GM12878 (cell line): ENCODE measurements around the gene GLRX5. TPM values are rescaled to one million over a fixed set of nuclear protein-coding genes. Genes with fewer than 3 reads are reported as not detected.
A peak's percentile ranks its signal among the peaks of the same experiment; 100 is the strongest.

Experiments used
- ATAC-seq: fragments of 200-7000 bp; cut with Tn5 transposase; 3 replicates; pipeline ENCODE4 v1.9.1; 2020; ENCODE audit warnings: mild to moderate bottlenecking, moderate library complexity
- BruUV-seq: library from RNA; stranded (reverse); fragments of 400-500 nt; replicated peaks from 2 replicates; lab custom pipeline; 2021; lab: Mats Ljungman, UMichigan
- CTCF ChIA-PET: fragments of 300-600 bp; sonication (Branson Sonifier 250); formaldehyde crosslinking; extraction: SDS; loops from one replicate; lab custom pipeline; 2021; ENCODE audit warnings: inconsistent platforms; lab: Yijun Ruan, JAX
- POLR2A ChIA-PET: fragments of 350-600 bp; formaldehyde crosslinking; extraction: SDS; loops from one replicate; lab custom pipeline; 2021; ENCODE audit warnings: inconsistent platforms; lab: Charles Lee
- RAD21 ChIA-PET: fragments of 300-600 bp; sonication (Branson Sonifier 250); formaldehyde crosslinking; loops from one replicate; lab custom pipeline; 2023; ENCODE audit warnings: antibody characterized with exemption; ENCODE audit not compliant: unreplicated experiment; lab: Charles Lee
- SMC1A ChIA-PET: fragments of 300-600 bp; sonication (Branson Sonifier 250); formaldehyde crosslinking; loops from one replicate; lab custom pipeline; 2023; ENCODE audit not compliant: unreplicated experiment, uncharacterized antibody; lab: Charles Lee
- DNase-seq: peaks from one replicate; pipeline ENCODE4 v3.0.0-alpha.2; 2011; ENCODE audit warnings: low read depth, low spot score
- FAIRE-seq: peaks from 3 replicates; lab custom pipeline; 2011; peaks lifted over from hg19 to GRCh38; lab: Jason Lieb, UNC
- H2AFZ ChIP-seq: 2 replicates; pipeline ENCODE4 v1.6.0; 2011; ENCODE audit warnings: low read depth, low read length, control low read depth; ENCODE audit not compliant: control insufficient read depth
- H3K27ac ChIP-seq: 2 replicates; pipeline ENCODE4 v1.5.1; 2011; ENCODE audit warnings: control low read depth; ENCODE audit not compliant: control insufficient read depth, insufficient read depth
- H3K27me3 ChIP-seq, 2 experiments: replicated peaks in 1 of 2; 2 replicates each; pipeline versions ENCODE4 v1.6.0 to v1.6.1; 2011; ENCODE audit warnings: low read length in 1 of 2; ENCODE audit not compliant: control insufficient read depth in 2 of 2, insufficient read depth in 2 of 2
- H3K36me3 ChIP-seq, 2 experiments: 2 replicates each; pipeline ENCODE4 v1.5.1; 2011; ENCODE audit warnings: low read length in 1 of 2; ENCODE audit not compliant: control insufficient read depth in 2 of 2, insufficient read depth in 2 of 2
- H3K4me1 ChIP-seq: 2 replicates; pipeline ENCODE4 v1.6.1; 2011; ENCODE audit warnings: mild to moderate bottlenecking, low read length, moderate library complexity, mixed read lengths; ENCODE audit not compliant: control insufficient read depth, insufficient read depth
- H3K4me2 ChIP-seq: 2 replicates; pipeline ENCODE4 v1.6.0; 2011; ENCODE audit warnings: control low read depth; ENCODE audit not compliant: control insufficient read depth, insufficient read depth
- H3K4me3 ChIP-seq: fragments of 200-600 bp; sonication (generic); 2 replicates; pipeline ENCODE4 v1.5.1; 2016
- H3K79me2 ChIP-seq: 2 replicates; pipeline ENCODE4 v1.6.0; 2011; ENCODE audit warnings: low read length; ENCODE audit not compliant: control insufficient read depth, insufficient read depth
- H3K9ac ChIP-seq: 2 replicates; pipeline ENCODE4 v1.8.0; 2011; ENCODE audit warnings: low read length, control low read depth, mixed read lengths; ENCODE audit not compliant: control insufficient read depth, insufficient read depth
- H3K9me3 ChIP-seq: replicated peaks from 3 replicates; pipeline ENCODE4 v1.5.1; 2011; ENCODE audit warnings: mild to moderate bottlenecking, low read length; ENCODE audit not compliant: control insufficient read depth, insufficient read depth
- H4K20me1 ChIP-seq: 2 replicates; pipeline ENCODE4 v1.6.0; 2011; ENCODE audit not compliant: control insufficient read depth, insufficient read depth
- BACH1 ChIP-seq: fragments of 450-650 bp; IDR thresholded peaks from 2 replicates; pipeline ENCODE4 v1.6.1; 2017; ENCODE audit warnings: mild to moderate bottlenecking, borderline replicate concordance
- BRCA1 ChIP-seq: IDR thresholded peaks from 2 replicates; pipeline ENCODE4 v1.6.1; 2011; ENCODE audit warnings: low read depth, low read length, improper control_type of control experiment
- CHD4 ChIP-seq: fragments of 200-600 bp; sonication (generic); IDR thresholded peaks from 2 replicates; pipeline ENCODE4 v1.6.1; 2016; ENCODE audit warnings: mild to moderate bottlenecking
- DPF2 ChIP-seq: fragments of 450-650 bp; IDR thresholded peaks from 2 replicates; pipeline ENCODE4 v1.6.1; 2017; ENCODE audit warnings: mild to moderate bottlenecking
- ESRRA ChIP-seq: IDR thresholded peaks from 2 replicates; pipeline ENCODE4 v1.6.1; 2012; ENCODE audit warnings: mild to moderate bottlenecking, low read length, improper control_type of control experiment
- HDAC6 ChIP-seq: fragments of 200-600 bp; sonication (generic); IDR thresholded peaks from one replicate; pipeline ENCODE4 v1.8.0; 2017; ENCODE audit warnings: antibody characterized with exemption; ENCODE audit not compliant: unreplicated experiment
- HDGF ChIP-seq: fragments of 450-650 bp; IDR thresholded peaks from 2 replicates; pipeline ENCODE4 v1.6.1; 2016; ENCODE audit warnings: antibody characterized with exemption
- NR2F1 ChIP-seq: fragments of 450-650 bp; conservative IDR thresholded peaks from 2 replicates; pipeline ENCODE4 v1.6.1; 2017; ENCODE audit warnings: mild to moderate bottlenecking
- RFX5 ChIP-seq: IDR thresholded peaks from 2 replicates; pipeline ENCODE4 v1.6.1; 2011; ENCODE audit warnings: low read depth, low read length, improper control_type of control experiment
- SREBF1 ChIP-seq: IDR thresholded peaks from 2 replicates; pipeline ENCODE4 v1.6.1; 2012; ENCODE audit warnings: mild to moderate bottlenecking, low read length
- WGBS: methylation state at CpG from one replicate; pipeline ENCODE4 v1.1.6; 2016; ENCODE audit warnings: low lambda C conversion rate; ENCODE audit not compliant: insufficient replicate concordance, insufficient coverage; ENCODE audit errors: missing lambda C conversion rate; 5-methylcytosine and 5-hydroxymethylcytosine counted together
- in situ Hi-C: fragments of 300-500 bp; cut with MboI; formaldehyde crosslinking; loops from 9 replicates; pipeline ENCODE4 v1.14.3; 2018; ENCODE audit warnings: mixed read lengths
- intact Hi-C: fragments of 100-400 bp; cut with micrococcal nuclease; formaldehyde crosslinking; loops from one replicate; pipeline ENCODE4 v1.14.2; 2022; ENCODE audit not compliant: unreplicated experiment
- polyA plus RNA-seq, 11 experiments: library from polyadenylated mRNA; depleted of rRNA in 4 of 11; unstranded in 6 of 11; stranded (reverse) in 5 of 11; fragments of >200 nt; fragmentation: Nextera tagmentation in 4 of 11; fragmentation: Illumina TruSeq in 1 of 11; extraction: Ambion mirVana in 4 of 11; extraction: Trizol in 1 of 11; gene quantifications; 1 replicate in 1 of 11; 2 replicates in 10 of 11; pipeline versions ENCODE4 v1.2.1 to v1.2.3, GENCODE V29; 2011 to 2016; ENCODE audit warnings: inconsistent platforms in 2 of 11, missing spikeins in 2 of 11, low read depth in 1 of 11
- total RNA-seq, 4 experiments: library from RNA; depleted of rRNA in 3 of 4; stranded (reverse); fragments of >200 nt in 3 of 4; fragmentation: Illumina TruSeq in 1 of 4; extraction: Trizol in 1 of 4; gene quantifications; 2 replicates each; pipeline versions ENCODE4 v1.2.1 to v1.2.3, GENCODE V29; 2013 to 2021

The GLRX5 gene
- total and polyA plus RNA-seq, 10 of the 15 experiments (the other 5 are each of a cell fraction or from before 2014, with no cell fraction given): 12.8 to 139 (median 55.4) TPM

DNA sequence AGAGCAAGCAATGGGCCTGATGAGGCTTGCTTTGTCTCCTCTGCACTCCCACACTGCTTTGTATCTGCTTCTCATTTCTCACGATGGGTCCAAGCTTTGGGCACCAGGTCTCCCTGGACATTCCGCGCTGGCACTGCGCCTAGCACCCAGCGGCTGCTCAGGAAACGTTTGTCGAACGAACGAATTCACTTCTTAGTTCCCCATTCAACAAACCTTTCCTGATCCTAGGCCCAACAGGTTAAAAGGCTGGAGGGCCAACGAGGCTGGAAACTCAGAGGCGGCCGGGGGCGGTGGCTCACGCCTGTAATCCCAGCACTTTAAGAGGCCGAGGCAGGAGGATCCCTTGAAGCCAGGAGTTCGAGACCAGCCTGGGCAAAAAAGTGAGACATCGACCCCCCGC lies 1.0 kb upstream of the GLRX5 start:
- TF ChIP-seq BACH1: 0 out of 2 replicates have a peak, but pooled peaks have one; percentile 15
- no peak for TF ChIP-seq HDAC6
- Histone ChIP-seq H3K27ac (peak overlapping the region; percentile 87), H3K4me3 (peak overlapping the region; percentile 93), H3K9ac (peak overlapping the region; percentile 91), H4K20me1 (0 out of 2 replicates have a peak, but pooled peaks cover 2% of the 10 kb centered on the region), H3K27me3 (no peaks in the 10 kb centered on the region), H3K79me2 (peaks cover 76% of the 10 kb centered on the region), H3K4me1 (peaks cover 8% of the 10 kb centered on the region; the same call in 1 of the 2 replicates), H2AFZ (no peak overlapping the region), H3K9me3 (no peaks in the 10 kb centered on the region), H3K4me2 (peak overlapping the region; percentile 93), H3K36me3 (no peaks in the 10 kb centered on the region; a peak in 1 of 4 replicates)
- DNase-seq (no peak), ATAC-seq (peak; percentile 2), FAIRE-seq (no peak)
- intact Hi-C loops: loop anchor here (5.0 to 10.0 kb wide), 2 partner anchors 37 to 379 kb away; partner anchors contain the start of gene DICER1
- WGBS: 2% methylated on average over 17 of the region's 18 CpGs
- ChIA-PET POLR2A (interaction anchor here (0.6 to 1.9 kb wide), 7 partner anchors 15 to 1545 kb away, joined by 3 to 8 read pairs (median 4); partner anchors contain the start of gene SYNE3), RAD21 (interaction anchor here (0.6 to 2.3 kb wide), 8 partner anchors 11 to 131 kb away, joined by 3 to 10 read pairs (median 4); no protein-coding TSS in a partner anchor), CTCF (interaction anchor here (0.6 to 12.1 kb wide), 7 partner anchors 10 to 112 kb away, joined by 3 to 118 read pairs (median 7); no protein-coding TSS in a partner anchor), SMC1A (interaction anchor here (1.0 to 4.0 kb wide), 8 partner anchors 14 to 105 kb away, joined by 3 to 25 read pairs (median 4); partner anchors contain the start of gene SYNE3)
- TSS peak; percentile 89 for BruUV-seq
- in situ Hi-C loops: loop anchor here (5.0 kb wide), 1 partner anchor 92 kb away; no protein-coding TSS in a partner anchor

DNA sequence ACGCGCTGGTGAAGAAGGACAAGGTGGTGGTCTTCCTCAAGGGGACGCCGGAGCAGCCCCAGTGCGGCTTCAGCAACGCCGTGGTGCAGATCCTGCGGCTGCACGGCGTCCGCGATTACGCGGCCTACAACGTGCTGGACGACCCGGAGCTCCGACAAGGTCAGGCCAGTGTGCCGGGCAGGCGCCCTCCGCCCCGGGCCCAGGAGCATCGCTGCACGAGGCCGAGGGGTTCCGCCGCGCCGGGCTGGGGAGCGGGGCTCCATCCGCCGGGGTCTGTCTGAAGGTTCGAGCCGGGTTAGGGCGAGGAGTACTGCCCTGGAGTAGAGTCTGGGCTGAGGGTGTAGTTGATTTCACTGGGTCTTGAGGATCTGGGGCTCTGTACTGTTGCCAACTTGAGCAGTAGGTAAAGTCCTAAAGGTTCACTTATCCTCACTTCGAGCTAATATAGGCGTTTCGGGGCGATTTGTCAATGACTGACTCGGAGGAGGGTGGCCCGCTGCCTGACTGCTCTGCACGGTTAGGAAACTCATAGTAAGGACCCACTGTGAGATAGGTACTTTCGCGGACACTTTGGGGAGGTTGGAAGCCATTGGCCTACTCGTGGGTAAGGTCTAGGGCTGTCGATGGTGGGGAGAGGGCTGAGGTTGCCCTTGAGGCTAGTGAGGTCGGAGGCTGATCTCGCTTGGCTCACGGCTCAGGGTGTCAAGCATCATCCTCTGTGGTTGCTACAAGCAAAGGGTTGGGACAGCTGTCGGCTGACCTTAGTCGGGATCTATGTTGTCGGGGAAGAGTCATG lies 574 bp downstream of the GLRX5 start:
- Histone ChIP-seq H3K79me2 (peaks cover 88% of the 10 kb centered on the region), H3K27me3 (no peaks in the 10 kb centered on the region), H3K27ac (peak overlapping the region; percentile 67), H2AFZ (peak overlapping the region; percentile 41), H4K20me1 (0 out of 2 replicates have a peak, but pooled peaks cover 2% of the 10 kb centered on the region), H3K4me2 (peak overlapping the region; percentile 92), H3K4me3 (peak overlapping the region; percentile 90), H3K9me3 (no peaks in the 10 kb centered on the region), H3K4me1 (peaks cover 8% of the 10 kb centered on the region; the same call in 1 of the 2 replicates), H3K9ac (peak overlapping the region; percentile 88), H3K36me3 (no peaks in the 10 kb centered on the region; a peak in 1 of 4 replicates)
- no peak for DNase-seq
- intact Hi-C loops (loop anchor here (10.0 kb wide), 1 partner anchor 381 kb away; the partner anchor contains the start of gene DICER1), in situ Hi-C loops (no loop called here)
- FAIRE-seq: no peak
- 4% methylated on average over 52 of the region's 52 CpGs for WGBS
- CTCF ChIA-PET: interaction anchor here (1.3 to 12.1 kb wide), 5 partner anchors 8 to 91 kb away, joined by 3 to 118 read pairs (median 9); no protein-coding TSS in a partner anchor
- RAD21 ChIA-PET: no interaction called here
- SMC1A ChIA-PET: interaction anchor here (1.1 to 4.0 kb wide), 5 partner anchors 12 to 93 kb away, joined by 3 to 25 read pairs (median 5); no protein-coding TSS in a partner anchor
- no TSS peak for BruUV-seq
- ATAC-seq: no peak
- POLR2A ChIA-PET: interaction anchor here (1.0 to 1.7 kb wide), 3 partner anchors 33 to 162 kb away, joined by 3 to 6 read pairs (median 4); no protein-coding TSS in a partner anchor
- TF ChIP-seq SREBF1: no peak
- no peak for TF ChIP-seq CHD4
- TF ChIP-seq BRCA1: no peak
- no peak for TF ChIP-seq ESRRA
- TF ChIP-seq HDGF: no peak
- peak; percentile 8; the same call in 1 of the 2 replicates for TF ChIP-seq NR2F1
- no peak for TF ChIP-seq DPF2
- TF ChIP-seq RFX5: no peak
